ENCODE data around the gene C4orf54. TPM values are rescaled to one million over a fixed set of nuclear protein-coding genes. Genes with fewer than 3 reads are reported as not detected.

The C4orf54 gene
- total RNA-seq, 1 donor from 2014 or later = not detected

DNA sequence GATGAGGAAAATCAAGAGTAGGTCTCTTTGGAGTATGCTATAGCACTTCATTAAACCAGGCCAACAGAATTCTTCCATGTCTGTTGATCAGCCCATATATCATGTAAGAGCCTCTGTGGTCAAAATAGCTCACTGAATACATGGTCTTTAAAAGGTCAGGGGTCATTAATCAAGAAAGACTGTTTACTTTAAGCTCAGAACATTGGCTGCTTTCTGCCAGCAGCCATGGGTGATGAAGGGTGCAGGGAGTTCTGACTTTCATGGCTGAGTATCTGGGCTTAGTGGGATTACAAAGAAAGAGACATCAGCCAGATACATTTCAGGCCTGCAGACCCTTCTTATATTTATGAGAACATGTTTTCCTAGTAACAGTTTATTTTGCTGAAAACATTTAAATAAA lies 7.1 kb upstream of the C4orf54 start:
- TF ChIP-seq EZH2 (IDR thresholded peaks at IDR 0.05) (no peak), EZH2phosphoT487 (IDR thresholded peaks at IDR 0.05) (no peak)
- TF ChIP-seq, protein P1, sequence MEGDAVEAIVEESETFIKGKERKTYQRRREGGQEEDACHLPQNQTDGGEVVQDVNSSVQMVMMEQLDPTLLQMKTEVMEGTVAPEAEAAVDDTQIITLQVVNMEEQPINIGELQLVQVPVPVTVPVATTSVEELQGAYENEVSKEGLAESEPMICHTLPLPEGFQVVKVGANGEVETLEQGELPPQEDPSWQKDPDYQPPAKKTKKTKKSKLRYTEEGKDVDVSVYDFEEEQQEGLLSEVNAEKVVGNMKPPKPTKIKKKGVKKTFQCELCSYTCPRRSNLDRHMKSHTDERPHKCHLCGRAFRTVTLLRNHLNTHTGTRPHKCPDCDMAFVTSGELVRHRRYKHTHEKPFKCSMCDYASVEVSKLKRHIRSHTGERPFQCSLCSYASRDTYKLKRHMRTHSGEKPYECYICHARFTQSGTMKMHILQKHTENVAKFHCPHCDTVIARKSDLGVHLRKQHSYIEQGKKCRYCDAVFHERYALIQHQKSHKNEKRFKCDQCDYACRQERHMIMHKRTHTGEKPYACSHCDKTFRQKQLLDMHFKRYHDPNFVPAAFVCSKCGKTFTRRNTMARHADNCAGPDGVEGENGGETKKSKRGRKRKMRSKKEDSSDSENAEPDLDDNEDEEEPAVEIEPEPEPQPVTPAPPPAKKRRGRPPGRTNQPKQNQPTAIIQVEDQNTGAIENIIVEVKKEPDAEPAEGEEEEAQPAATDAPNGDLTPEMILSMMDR (IDR thresholded peaks at IDR 0.05) = no peak
- Mint-ChIP-seq H3K4me3 (no peak overlapping the region), H3K27ac (no peak overlapping the region), H3K36me3 (no peaks in the 10 kb centered on the region), H3K4me1 (peaks cover 17% of the 10 kb centered on the region), H3K27me3 (ENCODE audit: insufficient read depth, low read depth) (no peaks in the 10 kb centered on the region), H3K9me3 (no peaks in the 10 kb centered on the region)
- no peak for DNase-seq (ENCODE audit: low spot score)
- no peaks in the 10 kb centered on the region for H3K36me3 ChIP-seq
- no peak overlapping the region for H3K9ac ChIP-seq
- H3K4me3 ChIP-seq = no peak overlapping the region
- H3K4me2 ChIP-seq = no peak overlapping the region
- H3K79me2 ChIP-seq (ENCODE audit: low read depth) = no peaks in the 10 kb centered on the region
- H3K27me3 ChIP-seq = no peaks in the 10 kb centered on the region
- H4K20me1 ChIP-seq (ENCODE audit: low read depth) = no peaks in the 10 kb centered on the region
- no peaks in the 10 kb centered on the region for H3F3A ChIP-seq (ENCODE audit: low read depth)
- no peak overlapping the region for H2AFZ ChIP-seq (replicated peaks)
- no peak overlapping the region for H3K27ac ChIP-seq
- no peaks in the 10 kb centered on the region for H3K4me1 ChIP-seq
- H3K9me3 ChIP-seq (ENCODE audit: low read depth) = no peaks in the 10 kb centered on the region

DNA sequence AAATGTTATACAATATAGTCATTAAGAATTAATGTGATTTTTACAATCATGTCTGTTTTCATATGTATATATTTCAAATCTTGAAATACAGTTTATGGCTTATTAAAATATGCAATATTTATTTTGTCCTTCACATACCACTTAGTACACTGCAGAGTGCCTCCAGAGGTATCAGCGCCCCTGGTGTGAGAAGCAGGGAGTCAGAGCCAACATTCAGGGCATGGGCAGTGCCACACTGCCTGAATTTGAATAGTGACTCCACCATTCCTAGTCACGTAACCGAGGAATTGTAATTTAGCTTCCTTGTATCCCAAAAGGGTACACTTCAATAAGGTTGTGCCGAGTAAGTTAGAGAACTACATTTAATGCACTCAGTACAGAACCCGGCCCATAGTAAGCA lies 4.3 kb upstream of the C4orf54 start:
- Mint-ChIP-seq H3K9me3 (no peaks in the 10 kb centered on the region), H3K4me3 (no peak overlapping the region), H3K27me3 (ENCODE audit: insufficient read depth, low read depth) (no peaks in the 10 kb centered on the region), H3K4me1 (peaks cover 33% of the 10 kb centered on the region), H3K27ac (no peak overlapping the region), H3K36me3 (no peaks in the 10 kb centered on the region)
- H3K4me1 ChIP-seq = no peaks in the 10 kb centered on the region
- H3K27me3 ChIP-seq = no peaks in the 10 kb centered on the region
- no peak for DNase-seq (ENCODE audit: low spot score)
- no peaks in the 10 kb centered on the region for H3K79me2 ChIP-seq (ENCODE audit: low read depth)
- no peak overlapping the region for H3K9ac ChIP-seq
- no peaks in the 10 kb centered on the region for H3K36me3 ChIP-seq
- H3K4me2 ChIP-seq = no peak overlapping the region
- no peak overlapping the region for H3K4me3 ChIP-seq
- H2AFZ ChIP-seq (replicated peaks) = no peak overlapping the region
- TF ChIP-seq, protein P1 (IDR thresholded peaks at IDR 0.05) = no peak
- TF ChIP-seq EZH2 (IDR thresholded peaks at IDR 0.05) (no peak), EZH2phosphoT487 (IDR thresholded peaks at IDR 0.05) (no peak)
- H3K27ac ChIP-seq = no peak overlapping the region
- no peaks in the 10 kb centered on the region for H4K20me1 ChIP-seq (ENCODE audit: low read depth)
- H3K9me3 ChIP-seq (ENCODE audit: low read depth) = no peaks in the 10 kb centered on the region
- H3F3A ChIP-seq (ENCODE audit: low read depth) = no peaks in the 10 kb centered on the region

DNA sequence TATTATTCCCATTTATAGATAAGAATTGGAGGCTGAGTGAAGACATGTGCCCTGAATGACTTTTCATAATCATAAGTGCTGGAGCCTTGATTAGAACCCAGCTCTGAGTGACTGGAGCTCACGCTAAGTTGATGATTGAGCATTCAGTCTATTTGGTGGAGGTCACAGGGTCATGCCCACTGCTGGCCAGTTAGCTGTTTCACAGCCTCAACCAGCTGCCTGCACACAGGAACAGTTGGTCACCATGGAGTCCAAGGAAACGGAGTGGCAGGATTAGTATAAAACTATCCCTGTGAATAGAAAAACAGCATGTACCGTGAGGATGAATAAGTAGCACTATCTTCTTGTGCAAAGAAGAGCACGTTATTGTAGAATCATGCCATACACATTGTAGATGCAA lies 1.0 kb upstream of the C4orf54 start:
- Histone ChIP-seq H3K9me3 (ENCODE audit: low read depth) (no peaks in the 10 kb centered on the region), H4K20me1 (ENCODE audit: low read depth) (no peaks in the 10 kb centered on the region), H3K27me3 (no peaks in the 10 kb centered on the region), H2AFZ (replicated peaks) (no peak overlapping the region), H3F3A (ENCODE audit: low read depth) (no peaks in the 10 kb centered on the region), H3K79me2 (ENCODE audit: low read depth) (no peaks in the 10 kb centered on the region), H3K4me2 (no peak overlapping the region), H3K4me3 (no peak overlapping the region), H3K9ac (no peak overlapping the region), H3K36me3 (no peaks in the 10 kb centered on the region), H3K4me1 (no peaks in the 10 kb centered on the region), H3K27ac (no peak overlapping the region)
- no peaks in the 10 kb centered on the region for H3K9me3 Mint-ChIP-seq
- peaks cover 23% of the 10 kb centered on the region for H3K4me1 Mint-ChIP-seq
- no peaks in the 10 kb centered on the region for H3K27me3 Mint-ChIP-seq (ENCODE audit: insufficient read depth, low read depth)
- H3K27ac Mint-ChIP-seq = no peak overlapping the region
- DNase-seq (ENCODE audit: low spot score) = no peak
- H3K4me3 Mint-ChIP-seq = no peak overlapping the region
- H3K36me3 Mint-ChIP-seq = no peaks in the 10 kb centered on the region
- TF ChIP-seq EZH2 (IDR thresholded peaks at IDR 0.05) = no peak
- TF ChIP-seq EZH2phosphoT487 (IDR thresholded peaks at IDR 0.05) = no peak
- TF ChIP-seq, protein P1 (IDR thresholded peaks at IDR 0.05) = no peak
